NCI-H2029 treated with DMSO at 0.1 percent for 48 hours (cell line): ENCODE measurements around the gene EDEM2.
"Not testable (repeated sequence)": the region's sequence is repeated elsewhere in the genome, so short reads cannot be mapped to it uniquely, and the experiment has no call there.

ENCODE experiments used
- DNase-seq: peaks from one replicate; lab custom pipeline; 2025; lab: John Stamatoyannopoulos, UW

Gene EDEM2

DNA sequence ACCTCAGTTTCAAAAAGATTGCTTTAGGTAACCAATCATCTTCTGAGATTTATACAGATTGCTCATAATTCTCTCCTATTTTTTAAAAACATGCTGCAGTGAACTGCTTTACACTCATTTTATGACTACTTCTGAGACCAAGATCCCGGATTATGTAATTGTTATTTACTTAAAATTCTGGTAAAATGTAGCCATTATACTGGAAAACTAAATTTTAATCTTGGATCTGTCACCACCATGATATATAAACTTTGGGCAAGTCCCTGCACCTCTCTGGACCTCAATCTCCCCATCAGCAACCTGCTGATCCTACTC lies 24.3 kb upstream of the EDEM2 start:
- no peak for DNase-seq

- DNase-seq: not testable (repeated sequence)
These were observed 21.7 kb upstream of the EDEM2 start for GRCh38 chr20:35168701-35169409.

GRCh38 chr20:35167787-35168186 lies 20.7 kb upstream of the EDEM2 start:
- DNase-seq: no peak

GRCh38 chr20:35166242-35166830 lies 19.2 kb upstream of the EDEM2 start:
- no peak for DNase-seq

GRCh38 chr20:35165221-35166185 lies 18.4 kb upstream of the EDEM2 start:
- no peak for DNase-seq

DNA sequence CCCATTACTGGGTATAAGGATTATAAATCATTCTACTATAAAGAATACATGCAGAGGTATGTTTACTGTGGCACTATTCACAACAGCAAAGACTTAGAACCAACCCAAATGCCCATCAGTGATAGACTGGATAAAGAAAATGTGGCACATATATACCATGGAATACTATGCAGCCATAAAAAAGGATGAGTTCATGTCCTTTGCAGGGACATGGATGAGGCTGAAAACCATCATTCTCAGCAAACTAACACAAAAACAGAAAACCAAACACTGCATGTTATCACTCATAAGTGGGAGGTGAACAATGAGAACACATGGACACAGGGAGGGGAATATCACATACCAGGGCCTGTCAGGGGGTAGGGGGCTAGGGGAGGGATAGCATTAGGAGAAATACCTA lies 17.4 kb upstream of the EDEM2 start:
- DNase-seq: not testable (repeated sequence)

DNA sequence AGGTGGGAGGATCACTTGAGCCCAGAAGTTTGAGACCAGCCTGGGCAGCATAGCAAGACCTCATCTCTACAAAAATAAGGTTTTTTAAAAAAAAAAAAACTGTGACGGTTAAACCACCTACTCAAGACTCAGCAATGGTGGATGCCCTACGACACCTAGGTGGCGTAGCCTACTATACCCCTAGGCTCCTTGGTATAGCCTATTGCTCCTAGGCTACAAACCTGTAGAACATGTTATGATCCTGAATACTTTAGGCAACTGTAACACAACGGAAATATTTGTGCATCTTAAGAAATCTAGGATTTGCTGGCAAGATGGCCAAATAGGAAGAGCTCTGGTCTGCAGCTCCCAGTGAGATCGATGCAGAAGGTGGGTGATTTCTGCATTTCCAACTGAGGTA lies 13.2 kb upstream of the EDEM2 start:
- not testable (repeated sequence) for DNase-seq

DNA sequence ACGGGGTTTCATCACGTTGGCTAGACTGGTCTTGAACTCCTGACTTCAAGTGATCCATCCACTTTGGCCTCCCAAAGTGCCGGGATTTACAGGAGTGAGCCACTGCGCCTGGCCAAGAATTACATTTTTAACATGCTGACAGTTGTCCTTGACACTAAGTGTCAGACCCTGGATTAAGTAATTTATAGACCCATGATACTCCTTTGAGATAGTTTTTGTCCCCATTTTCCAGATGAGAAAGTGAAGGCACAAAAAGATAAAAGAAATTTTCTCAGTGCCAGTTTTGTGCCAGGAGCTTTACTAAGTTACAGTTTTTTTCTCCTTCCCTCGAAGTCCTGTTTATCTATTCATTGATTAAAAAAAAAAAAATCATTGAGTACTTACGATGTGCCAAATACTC lies 9.8 kb upstream of the EDEM2 start:
- DNase-seq: no peak

DNA sequence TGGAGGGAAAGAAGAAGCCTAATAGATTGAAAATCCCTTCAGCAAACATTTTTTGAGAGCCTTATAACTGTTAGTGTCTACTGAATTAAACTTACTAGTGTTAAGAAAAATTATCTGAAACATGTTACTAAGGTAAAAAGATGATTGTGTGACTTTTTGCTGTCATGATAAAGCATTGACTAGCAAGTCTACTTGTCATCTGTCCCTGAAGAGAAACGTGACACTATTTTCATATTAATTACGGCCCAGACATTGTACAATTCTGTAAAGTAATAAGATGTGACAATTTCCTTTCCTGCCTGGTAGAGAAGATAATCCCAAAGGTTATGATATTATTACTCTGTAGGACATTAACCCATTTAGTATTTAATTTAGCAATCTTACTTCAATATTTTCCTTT lies 8.8 kb upstream of the EDEM2 start:
- DNase-seq: no peak

GRCh38 chr20:35151736-35152135 lies 4.6 kb upstream of the EDEM2 start:
- no peak for DNase-seq

GRCh38 chr20:35150846-35151579 lies 3.9 kb upstream of the EDEM2 start:
- no peak for DNase-seq

GRCh38 chr20:35147575-35148071 lies 487 bp upstream of the EDEM2 start:
- not testable (repeated sequence) for DNase-seq

DNA sequence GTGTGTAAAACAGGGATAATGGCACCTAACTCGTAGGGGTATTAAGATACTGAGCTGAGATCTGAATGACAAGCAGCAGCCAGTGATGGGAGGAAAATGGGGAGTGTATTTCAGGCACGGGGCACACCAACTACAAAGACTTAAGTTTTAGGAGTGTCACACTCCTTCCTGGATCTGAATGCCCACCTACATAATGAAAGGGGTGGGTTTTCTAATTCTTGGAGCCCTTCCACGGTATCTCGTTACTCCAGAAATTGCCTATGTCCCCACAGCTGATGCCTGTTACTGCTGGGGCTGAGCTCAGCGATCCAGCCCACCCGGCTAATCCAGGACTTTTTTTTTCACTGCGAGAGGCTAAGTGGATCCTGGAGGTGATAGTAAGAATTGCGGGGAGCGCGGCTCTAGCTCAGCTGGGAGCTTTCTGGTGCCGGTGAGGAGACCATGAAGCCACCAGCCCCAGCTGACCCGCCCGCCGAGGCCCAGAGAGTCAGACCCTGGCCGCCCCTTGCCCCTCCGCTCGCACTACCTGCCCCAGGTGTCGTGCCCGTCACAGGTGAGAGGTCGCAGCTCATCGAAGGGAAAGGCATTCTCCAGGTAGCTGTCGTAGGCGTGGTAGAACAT lies 727 bp downstream of the EDEM2 start:
- DNase-seq: no peak

DNA sequence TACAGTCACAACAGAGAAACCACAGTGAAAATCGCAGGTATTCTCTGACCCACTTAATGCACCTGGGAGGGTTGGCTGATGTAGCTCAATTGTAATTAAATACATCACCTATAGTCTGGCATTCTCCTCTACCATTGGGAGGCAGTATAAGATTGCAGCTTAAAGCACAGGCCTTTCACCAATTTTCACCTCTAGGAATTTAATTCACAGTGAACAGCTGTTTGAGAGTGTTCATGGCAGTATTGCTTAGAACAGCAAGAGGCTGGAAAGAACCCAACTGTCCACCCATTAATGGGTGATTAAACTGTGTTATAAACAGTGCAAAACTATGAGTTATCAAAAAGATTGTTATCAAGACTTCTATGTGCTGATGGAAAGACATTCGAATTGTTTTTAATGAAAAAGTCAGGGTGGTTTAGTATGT lies 2.0 kb downstream of the EDEM2 start:
- peak; percentile 9 for DNase-seq

GRCh38 chr20:35144694-35145093 lies 2.4 kb downstream of the EDEM2 start:
- no peak for DNase-seq

GRCh38 chr20:35135867-35136586 lies 11.1 kb downstream of the EDEM2 start:
- no peak for DNase-seq

GRCh38 chr20:35134880-35135279 lies 12.3 kb downstream of the EDEM2 start:
- DNase-seq: no peak

GRCh38 chr20:35134472-35134871 lies 12.7 kb downstream of the EDEM2 start:
- no peak for DNase-seq

GRCh38 chr20:35133735-35134134 lies 13.4 kb downstream of the EDEM2 start:
- DNase-seq: no peak

GRCh38 chr20:35133031-35133430 lies 14.1 kb downstream of the EDEM2 start:
- DNase-seq: no peak

- DNase-seq: no peak
These were observed 15.2 kb downstream of the EDEM2 start for GRCh38 chr20:35131934-35132333.
